IMR-90 (cell line): ENCODE measurements around the gene FYCO1.

Experiments used
- FOS ChIP-seq: fragments of 150-350 bp; IDR thresholded peaks from 2 replicates; pipeline ENCODE4 v1.6.1; 2016; ENCODE audit warnings: low read depth, low read length
- MAFK ChIP-seq: IDR thresholded peaks from 2 replicates; pipeline ENCODE4 v1.6.1; 2012; ENCODE audit warnings: low read depth, low read length, improper control_type of control experiment
- MAZ ChIP-seq: IDR thresholded peaks from 2 replicates; pipeline ENCODE4 v1.6.1; 2012; ENCODE audit warnings: low read depth, mild to moderate bottlenecking, low read length, improper control_type of control experiment, moderate library complexity, borderline replicate concordance
- POLR2A ChIP-seq: IDR thresholded peaks from 2 replicates; pipeline ENCODE4 v1.6.1; 2012; ENCODE audit warnings: mild to moderate bottlenecking, low read depth, low read length
- RAD21 ChIP-seq: IDR thresholded peaks from 2 replicates; pipeline ENCODE4 v1.6.1; 2012; ENCODE audit warnings: low read length, improper control_type of control experiment
- RFX5 ChIP-seq: IDR thresholded peaks from 2 replicates; pipeline ENCODE4 v1.8.0; 2012; ENCODE audit warnings: low read depth, mild to moderate bottlenecking, low read length, moderate library complexity
- TF ChIP-seq, protein P1 (sequence below): conservative IDR thresholded peaks from 2 replicates; pipeline ENCODE4 v1.5.1; 2012; ENCODE audit warnings: mild to moderate bottlenecking, low read depth, low read length, improper control_type of control experiment
- TF ChIP-seq, protein P2 (sequence below): fragments of 150-350 bp; IDR thresholded peaks from 2 replicates; pipeline ENCODE4 v1.6.1; 2017; ENCODE audit warnings: mild to moderate bottlenecking, antibody characterized with exemption, low read length, low read depth

DNA sequence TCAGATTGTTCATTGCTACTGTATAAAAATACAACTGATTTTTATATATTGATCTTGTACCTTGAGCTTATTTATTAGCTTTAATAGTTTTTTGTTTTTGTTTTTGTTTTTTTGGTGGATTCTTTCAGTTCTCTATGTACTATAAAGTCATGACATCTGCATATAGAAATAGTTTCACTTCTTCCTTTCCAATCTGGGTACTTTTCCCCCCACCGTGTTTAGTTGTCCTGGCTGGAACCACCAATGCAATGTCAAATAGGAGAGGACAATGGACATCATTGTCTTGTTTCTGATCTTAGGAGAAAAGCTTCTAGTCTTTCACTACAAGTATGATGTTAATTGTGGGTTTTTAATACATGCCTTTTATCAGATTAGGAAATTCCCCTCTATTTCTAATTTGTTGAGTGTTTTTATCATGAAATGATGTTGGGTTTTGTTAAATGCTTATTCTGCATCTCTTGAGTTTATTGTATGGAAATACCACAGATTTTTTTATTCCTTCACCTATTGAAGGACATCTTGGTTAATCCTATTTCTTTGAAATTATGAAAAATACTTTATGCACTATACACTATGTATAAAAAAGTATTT lies 34.4 kb upstream of the FYCO1 start:
- TF ChIP-seq, protein P1, sequence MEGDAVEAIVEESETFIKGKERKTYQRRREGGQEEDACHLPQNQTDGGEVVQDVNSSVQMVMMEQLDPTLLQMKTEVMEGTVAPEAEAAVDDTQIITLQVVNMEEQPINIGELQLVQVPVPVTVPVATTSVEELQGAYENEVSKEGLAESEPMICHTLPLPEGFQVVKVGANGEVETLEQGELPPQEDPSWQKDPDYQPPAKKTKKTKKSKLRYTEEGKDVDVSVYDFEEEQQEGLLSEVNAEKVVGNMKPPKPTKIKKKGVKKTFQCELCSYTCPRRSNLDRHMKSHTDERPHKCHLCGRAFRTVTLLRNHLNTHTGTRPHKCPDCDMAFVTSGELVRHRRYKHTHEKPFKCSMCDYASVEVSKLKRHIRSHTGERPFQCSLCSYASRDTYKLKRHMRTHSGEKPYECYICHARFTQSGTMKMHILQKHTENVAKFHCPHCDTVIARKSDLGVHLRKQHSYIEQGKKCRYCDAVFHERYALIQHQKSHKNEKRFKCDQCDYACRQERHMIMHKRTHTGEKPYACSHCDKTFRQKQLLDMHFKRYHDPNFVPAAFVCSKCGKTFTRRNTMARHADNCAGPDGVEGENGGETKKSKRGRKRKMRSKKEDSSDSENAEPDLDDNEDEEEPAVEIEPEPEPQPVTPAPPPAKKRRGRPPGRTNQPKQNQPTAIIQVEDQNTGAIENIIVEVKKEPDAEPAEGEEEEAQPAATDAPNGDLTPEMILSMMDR = no peak
- TF ChIP-seq POLR2A (no peak), MAZ (no peak), MAFK (no peak), RAD21 (no peak), FOS (no peak), RFX5 (no peak)
- TF ChIP-seq, protein P2, sequence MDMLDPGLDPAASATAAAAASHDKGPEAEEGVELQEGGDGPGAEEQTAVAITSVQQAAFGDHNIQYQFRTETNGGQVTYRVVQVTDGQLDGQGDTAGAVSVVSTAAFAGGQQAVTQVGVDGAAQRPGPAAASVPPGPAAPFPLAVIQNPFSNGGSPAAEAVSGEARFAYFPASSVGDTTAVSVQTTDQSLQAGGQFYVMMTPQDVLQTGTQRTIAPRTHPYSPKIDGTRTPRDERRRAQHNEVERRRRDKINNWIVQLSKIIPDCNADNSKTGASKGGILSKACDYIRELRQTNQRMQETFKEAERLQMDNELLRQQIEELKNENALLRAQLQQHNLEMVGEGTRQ = no peak
